NCI-H345 (cell line): ENCODE results near the gene SEZ6L.
A peak's percentile ranks its signal among the peaks of the same experiment; 100 is the strongest.
"Not testable (repeated sequence)": the region's sequence is repeated elsewhere in the genome, so short reads cannot be mapped to it uniquely, and the experiment has no call there.

Source experiments
- DNase-seq: peaks from one replicate; lab custom pipeline; 2025; lab: John Stamatoyannopoulos, UW

SEZ6L gene

GRCh38 chr22:26383968-26384556, 214.8 kb downstream of the SEZ6L start:
- DNase-seq, result no peak

GRCh38 chr22:26385164-26385563, 215.9 kb downstream of the SEZ6L start:
- DNase-seq, result no peak

GRCh38 chr22:26389125-26389524, 219.9 kb downstream of the SEZ6L start:
- DNase-seq, result no peak

GRCh38 chr22:26391091-26391490, 221.8 kb downstream of the SEZ6L start:
- DNase-seq, result no peak

GRCh38 chr22:26391623-26392022, 222.4 kb downstream of the SEZ6L start:
- DNase-seq, result no peak

GRCh38 chr22:26393929-26394328, 224.7 kb downstream of the SEZ6L start:
- DNase-seq, result no peak

GRCh38 chr22:26394777-26395176, 225.5 kb downstream of the SEZ6L start:
- peak; percentile 57 for DNase-seq

- DNase-seq, result peak; percentile 49
These were observed 226.7 kb downstream of the SEZ6L start for GRCh38 chr22:26395926-26396325.

GRCh38 chr22:26398741-26399153, 229.5 kb downstream of the SEZ6L start:
- DNase-seq, result peak; percentile 42

GRCh38 chr22:26399289-26399688, 230.0 kb downstream of the SEZ6L start:
- no peak for DNase-seq

GRCh38 chr22:26401726-26402125, 232.5 kb downstream of the SEZ6L start:
- no peak for DNase-seq

GRCh38 chr22:26404851-26405421, 235.7 kb downstream of the SEZ6L start:
- DNase-seq, result no peak

- DNase-seq, result peak; percentile 45
These were observed 236.9 kb downstream of the SEZ6L start for GRCh38 chr22:26406118-26406517.

- DNase-seq, result not testable (repeated sequence)
These were observed 239.4 kb downstream of the SEZ6L start for GRCh38 chr22:26408562-26409220.

- DNase-seq, result no peak
These were observed 240.6 kb downstream of the SEZ6L start for GRCh38 chr22:26409719-26410335.

- no peak for DNase-seq
These were observed 241.1 kb downstream of the SEZ6L start for GRCh38 chr22:26410386-26410785.

- no peak for DNase-seq
These were observed 245.1 kb downstream of the SEZ6L start for GRCh38 chr22:26414347-26414746.

GRCh38 chr22:26416256-26416655, 247.0 kb downstream of the SEZ6L start:
- no peak for DNase-seq

- no peak for DNase-seq
These were observed 247.5 kb downstream of the SEZ6L start for GRCh38 chr22:26416670-26417276.

GRCh38 chr22:26417406-26417805, 248.1 kb downstream of the SEZ6L start:
- DNase-seq, result no peak

- no peak for DNase-seq
These were observed 249.4 kb downstream of the SEZ6L start for GRCh38 chr22:26418620-26419019.

GRCh38 chr22:26426924-26427323, 257.7 kb downstream of the SEZ6L start:
- DNase-seq, result no peak
